ENCODE results near the gene PDZRN3.

PDZRN3 gene

DNA sequence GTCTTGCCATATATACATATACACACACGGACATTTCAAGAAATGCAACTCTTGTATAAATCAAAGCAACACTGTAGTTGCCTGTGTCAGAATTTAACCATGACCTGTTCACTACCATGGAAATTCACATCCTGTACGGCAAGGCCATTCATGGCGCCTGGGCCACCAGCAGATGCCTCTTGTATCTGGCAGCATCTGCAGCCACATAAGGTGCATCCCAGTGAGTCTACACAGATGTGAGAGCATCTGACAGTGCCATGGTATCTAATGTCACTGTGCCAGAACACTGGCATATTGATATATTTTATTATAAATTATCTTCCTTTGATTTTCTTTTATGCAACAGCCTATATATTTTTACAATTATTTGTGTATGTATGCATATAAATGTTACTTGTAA is 25.1 kb downstream of the PDZRN3 start:
- no peak overlapping the region for H3K9ac ChIP-seq (ENCODE audit: low read depth in 1 of 2, low read length in 2 of 2)
- no peaks in the 10 kb centered on the region for H3K27me3 ChIP-seq (ENCODE audit: control insufficient read depth in 1 of 2, insufficient read depth in 2 of 2, low read length in 2 of 2)
- peaks cover 0 to 3% of the 10 kb centered on the region in 2 donors for H3K4me1 ChIP-seq (ENCODE audit: control insufficient read depth in 1 of 2, insufficient read depth in 2 of 2, low read length in 2 of 2)
- no peaks in the 10 kb centered on the region for H3K9me3 ChIP-seq (ENCODE audit: control insufficient read depth in 1 of 2, low read length in 2 of 2)
- H3K27ac ChIP-seq (ENCODE audit: low read depth, low read length), result no peak overlapping the region
- H3K36me3 ChIP-seq (ENCODE audit: control insufficient read depth in 1 of 2, insufficient read depth in 2 of 2, low read length in 2 of 2), result peaks cover 0 to 3% of the 10 kb centered on the region in 2 donors
- no peak overlapping the region for H3K4me3 ChIP-seq (ENCODE audit: low read depth in 1 of 2, low read length in 2 of 2)

GRCh38 chr3:73597476-73597875 is 27.3 kb downstream of the PDZRN3 start:
- no peaks in the 10 kb centered on the region for H3K9me3 ChIP-seq (ENCODE audit: control insufficient read depth in 1 of 2, low read length in 2 of 2)
- H3K27ac ChIP-seq (ENCODE audit: low read depth, low read length), result no peak overlapping the region
- H3K9ac ChIP-seq (ENCODE audit: low read depth in 1 of 2, low read length in 2 of 2), result no peak overlapping the region
- H3K4me3 ChIP-seq (ENCODE audit: low read depth in 1 of 2, low read length in 2 of 2), result no peak overlapping the region
- H3K36me3 ChIP-seq (ENCODE audit: control insufficient read depth in 1 of 2, insufficient read depth in 2 of 2, low read length in 2 of 2), result peaks cover 0 to 3% of the 10 kb centered on the region in 2 donors
- H3K27me3 ChIP-seq (ENCODE audit: control insufficient read depth in 1 of 2, insufficient read depth in 2 of 2, low read length in 2 of 2), result no peaks in the 10 kb centered on the region
- H3K4me1 ChIP-seq (ENCODE audit: control insufficient read depth in 1 of 2, insufficient read depth in 2 of 2, low read length in 2 of 2), result peaks cover 4% of the 10 kb centered on the region in 2 donors

DNA sequence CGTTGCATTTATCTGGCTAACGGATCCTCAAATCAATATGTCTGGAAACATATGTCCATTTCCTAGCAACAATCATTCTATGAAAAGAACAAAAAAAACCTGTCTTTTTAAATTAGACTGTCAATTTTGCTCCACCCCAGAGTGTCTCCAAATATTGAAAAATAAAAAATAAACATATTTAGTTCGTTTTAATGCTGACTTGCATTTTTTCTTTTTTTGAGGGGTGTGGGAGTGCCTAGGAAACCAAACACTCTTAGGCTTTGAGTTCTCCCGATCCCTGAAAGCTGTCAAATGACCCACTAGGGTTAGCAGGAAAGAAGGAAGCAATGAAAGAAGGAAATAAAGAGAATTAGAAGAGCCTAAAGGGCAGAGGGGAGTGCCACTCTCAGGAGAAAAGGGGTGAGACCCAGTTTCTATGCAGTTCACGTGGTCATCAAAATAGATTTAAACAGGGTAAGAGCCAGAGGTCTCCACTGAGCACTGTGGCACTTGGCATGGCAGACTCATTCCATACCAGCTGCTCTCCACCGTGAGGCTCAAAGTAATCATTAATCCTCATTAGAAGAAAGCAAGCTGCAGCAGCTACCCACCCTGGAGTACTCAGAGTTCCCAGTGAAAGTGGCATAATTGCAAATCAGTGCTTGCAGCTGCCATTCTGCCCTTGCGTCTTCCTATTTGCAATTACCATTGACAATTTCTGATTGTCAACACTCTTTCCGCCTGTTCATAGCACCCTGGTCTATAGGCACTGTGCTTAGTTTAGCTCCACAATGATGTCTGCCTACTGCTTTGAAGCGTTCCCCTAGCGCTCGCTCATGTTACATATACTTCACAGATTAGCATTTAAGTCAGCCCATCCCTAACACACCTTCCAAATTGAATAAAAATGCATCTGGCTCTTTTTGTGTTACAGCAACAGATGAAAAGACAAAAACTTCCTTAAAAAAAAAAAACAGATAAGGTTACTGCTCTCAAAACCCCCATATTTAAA is 32.3 kb downstream of the PDZRN3 start:
- no peaks in the 10 kb centered on the region for H3K27me3 ChIP-seq (ENCODE audit: control insufficient read depth in 1 of 2, insufficient read depth in 2 of 2, low read length in 2 of 2)
- no peaks in the 10 kb centered on the region for H3K9me3 ChIP-seq (ENCODE audit: control insufficient read depth in 1 of 2, low read length in 2 of 2)
- H3K4me1 ChIP-seq (ENCODE audit: control insufficient read depth in 1 of 2, insufficient read depth in 2 of 2, low read length in 2 of 2), result peaks cover 6 to 12% of the 10 kb centered on the region in 2 donors
- H3K4me3 ChIP-seq (ENCODE audit: low read depth in 1 of 2, low read length in 2 of 2), result no peak overlapping the region
- H3K9ac ChIP-seq (ENCODE audit: low read depth in 1 of 2, low read length in 2 of 2), result no peak overlapping the region
- no peak overlapping the region for H3K27ac ChIP-seq (ENCODE audit: low read depth, low read length)
- no peaks in the 10 kb centered on the region for H3K36me3 ChIP-seq (ENCODE audit: control insufficient read depth in 1 of 2, insufficient read depth in 2 of 2, low read length in 2 of 2)

DNA sequence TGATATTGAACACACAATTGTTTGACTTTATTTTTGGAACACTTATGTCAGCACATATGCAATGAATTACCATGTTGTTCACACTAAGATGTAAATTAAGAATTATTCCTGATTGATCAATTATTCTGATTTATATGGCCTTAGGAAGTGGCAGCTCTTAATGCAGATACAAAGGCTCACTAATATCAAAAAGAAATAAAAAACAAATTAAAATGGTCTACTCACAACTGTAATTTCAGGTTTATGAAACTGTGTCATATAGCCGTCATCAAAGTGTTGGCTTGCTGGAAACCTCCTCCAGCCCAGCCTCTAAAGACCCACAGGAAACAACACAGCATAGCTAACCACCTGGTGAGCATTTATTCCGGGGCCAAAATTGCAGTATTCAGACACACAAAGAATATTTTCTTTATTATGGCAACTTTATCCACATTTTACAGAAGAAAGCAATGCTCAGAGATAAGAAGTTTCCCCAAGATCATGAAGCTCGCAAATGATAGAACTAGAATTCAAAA is 33.4 kb downstream of the PDZRN3 start:
- H3K9ac ChIP-seq (ENCODE audit: low read depth in 1 of 2, low read length in 2 of 2), result no peak overlapping the region
- no peak overlapping the region for H3K27ac ChIP-seq (ENCODE audit: low read depth, low read length)
- H3K4me3 ChIP-seq (ENCODE audit: low read depth in 1 of 2, low read length in 2 of 2), result no peak overlapping the region
- H3K27me3 ChIP-seq (ENCODE audit: control insufficient read depth in 1 of 2, insufficient read depth in 2 of 2, low read length in 2 of 2), result no peaks in the 10 kb centered on the region
- peaks cover 6 to 12% of the 10 kb centered on the region in 2 donors for H3K4me1 ChIP-seq (ENCODE audit: control insufficient read depth in 1 of 2, insufficient read depth in 2 of 2, low read length in 2 of 2)
- no peaks in the 10 kb centered on the region for H3K36me3 ChIP-seq (ENCODE audit: control insufficient read depth in 1 of 2, insufficient read depth in 2 of 2, low read length in 2 of 2)
- H3K9me3 ChIP-seq (ENCODE audit: control insufficient read depth in 1 of 2, low read length in 2 of 2), result no peaks in the 10 kb centered on the region

GRCh38 chr3:73586628-73587027 is 38.1 kb downstream of the PDZRN3 start:
- Histone ChIP-seq H3K4me1 (ENCODE audit: control insufficient read depth in 1 of 2, insufficient read depth in 2 of 2, low read length in 2 of 2) (peaks cover 0 to 2% of the 10 kb centered on the region in 2 donors), H3K27ac (ENCODE audit: low read depth, low read length) (no peak overlapping the region), H3K4me3 (ENCODE audit: low read depth in 1 of 2, low read length in 2 of 2) (no peak overlapping the region), H3K9ac (ENCODE audit: low read depth in 1 of 2, low read length in 2 of 2) (no peak overlapping the region), H3K27me3 (ENCODE audit: control insufficient read depth in 1 of 2, insufficient read depth in 2 of 2, low read length in 2 of 2) (no peaks in the 10 kb centered on the region), H3K36me3 (ENCODE audit: control insufficient read depth in 1 of 2, insufficient read depth in 2 of 2, low read length in 2 of 2) (no peaks in the 10 kb centered on the region), H3K9me3 (ENCODE audit: control insufficient read depth in 1 of 2, low read length in 2 of 2) (no peaks in the 10 kb centered on the region)

DNA sequence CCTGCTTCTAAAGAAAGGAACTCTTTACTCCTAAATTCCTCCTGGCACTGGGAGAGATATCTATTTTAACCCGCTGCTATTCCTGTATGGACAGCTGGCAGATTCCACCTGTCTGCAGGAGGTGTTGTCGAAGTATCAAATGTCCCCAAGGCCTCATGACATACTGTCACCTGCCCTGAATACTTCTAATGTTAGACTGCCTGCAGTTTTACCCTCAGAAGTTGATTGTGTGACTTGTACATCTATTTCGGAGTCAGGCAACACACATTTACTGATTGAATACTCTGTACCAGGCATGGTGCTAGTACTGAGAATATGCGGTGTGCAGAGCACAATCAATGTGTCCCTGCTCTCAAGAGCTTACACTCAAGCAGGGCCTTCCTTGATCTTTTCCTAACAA is 38.6 kb downstream of the PDZRN3 start:
- Histone ChIP-seq H3K4me1 (ENCODE audit: control insufficient read depth in 1 of 2, insufficient read depth in 2 of 2, low read length in 2 of 2) (no peaks in the 10 kb centered on the region), H3K9ac (ENCODE audit: low read depth in 1 of 2, low read length in 2 of 2) (no peak overlapping the region), H3K9me3 (ENCODE audit: control insufficient read depth in 1 of 2, low read length in 2 of 2) (no peaks in the 10 kb centered on the region), H3K27ac (ENCODE audit: low read depth, low read length) (no peak overlapping the region), H3K27me3 (ENCODE audit: control insufficient read depth in 1 of 2, insufficient read depth in 2 of 2, low read length in 2 of 2) (no peaks in the 10 kb centered on the region), H3K36me3 (ENCODE audit: control insufficient read depth in 1 of 2, insufficient read depth in 2 of 2, low read length in 2 of 2) (no peaks in the 10 kb centered on the region), H3K4me3 (ENCODE audit: low read depth in 1 of 2, low read length in 2 of 2) (no peak overlapping the region)

GRCh38 chr3:73584873-73585272 is 39.9 kb downstream of the PDZRN3 start:
- Histone ChIP-seq H3K9ac (ENCODE audit: low read depth in 1 of 2, low read length in 2 of 2) (no peak overlapping the region), H3K4me1 (ENCODE audit: control insufficient read depth in 1 of 2, insufficient read depth in 2 of 2, low read length in 2 of 2) (no peaks in the 10 kb centered on the region), H3K27ac (ENCODE audit: low read depth, low read length) (no peak overlapping the region), H3K36me3 (ENCODE audit: control insufficient read depth in 1 of 2, insufficient read depth in 2 of 2, low read length in 2 of 2) (no peaks in the 10 kb centered on the region), H3K4me3 (ENCODE audit: low read depth in 1 of 2, low read length in 2 of 2) (no peak overlapping the region), H3K27me3 (ENCODE audit: control insufficient read depth in 1 of 2, insufficient read depth in 2 of 2, low read length in 2 of 2) (no peaks in the 10 kb centered on the region), H3K9me3 (ENCODE audit: control insufficient read depth in 1 of 2, low read length in 2 of 2) (no peaks in the 10 kb centered on the region)

GRCh38 chr3:73582535-73582934 is 42.2 kb downstream of the PDZRN3 start:
- no peak overlapping the region for H3K9ac ChIP-seq (ENCODE audit: low read depth in 1 of 2, low read length in 2 of 2)
- no peaks in the 10 kb centered on the region for H3K36me3 ChIP-seq (ENCODE audit: control insufficient read depth in 1 of 2, insufficient read depth in 2 of 2, low read length in 2 of 2)
- H3K27ac ChIP-seq (ENCODE audit: low read depth, low read length), result no peak overlapping the region
- H3K27me3 ChIP-seq (ENCODE audit: control insufficient read depth in 1 of 2, insufficient read depth in 2 of 2, low read length in 2 of 2), result no peaks in the 10 kb centered on the region
- no peaks in the 10 kb centered on the region for H3K9me3 ChIP-seq (ENCODE audit: control insufficient read depth in 1 of 2, low read length in 2 of 2)
- peaks cover 0 to 4% of the 10 kb centered on the region in 2 donors for H3K4me1 ChIP-seq (ENCODE audit: control insufficient read depth in 1 of 2, insufficient read depth in 2 of 2, low read length in 2 of 2)
- no peak overlapping the region for H3K4me3 ChIP-seq (ENCODE audit: low read depth in 1 of 2, low read length in 2 of 2)

- H3K4me3 ChIP-seq (ENCODE audit: low read depth in 1 of 2, low read length in 2 of 2), result no peak overlapping the region
- peaks cover 0 to 9% of the 10 kb centered on the region in 2 donors for H3K4me1 ChIP-seq (ENCODE audit: control insufficient read depth in 1 of 2, insufficient read depth in 2 of 2, low read length in 2 of 2)
- no peaks in the 10 kb centered on the region for H3K36me3 ChIP-seq (ENCODE audit: control insufficient read depth in 1 of 2, insufficient read depth in 2 of 2, low read length in 2 of 2)
- no peak overlapping the region for H3K9ac ChIP-seq (ENCODE audit: low read depth in 1 of 2, low read length in 2 of 2)
- no peaks in the 10 kb centered on the region for H3K27me3 ChIP-seq (ENCODE audit: control insufficient read depth in 1 of 2, insufficient read depth in 2 of 2, low read length in 2 of 2)
- H3K9me3 ChIP-seq (ENCODE audit: control insufficient read depth in 1 of 2, low read length in 2 of 2), result no peaks in the 10 kb centered on the region
- H3K27ac ChIP-seq (ENCODE audit: low read depth, low read length), result no peak overlapping the region
These were observed 43.5 kb downstream of the PDZRN3 start for GRCh38 chr3:73581134-73581846.

GRCh38 chr3:73580343-73580742 is 44.4 kb downstream of the PDZRN3 start:
- no peaks in the 10 kb centered on the region for H3K9me3 ChIP-seq (ENCODE audit: control insufficient read depth in 1 of 2, low read length in 2 of 2)
- H3K36me3 ChIP-seq (ENCODE audit: control insufficient read depth in 1 of 2, insufficient read depth in 2 of 2, low read length in 2 of 2), result no peaks in the 10 kb centered on the region
- no peaks in the 10 kb centered on the region for H3K27me3 ChIP-seq (ENCODE audit: control insufficient read depth in 1 of 2, insufficient read depth in 2 of 2, low read length in 2 of 2)
- no peak overlapping the region for H3K27ac ChIP-seq (ENCODE audit: low read depth, low read length)
- H3K9ac ChIP-seq (ENCODE audit: low read depth in 1 of 2, low read length in 2 of 2), result no peak overlapping the region
- no peak overlapping the region for H3K4me3 ChIP-seq (ENCODE audit: low read depth in 1 of 2, low read length in 2 of 2)
- H3K4me1 ChIP-seq (ENCODE audit: control insufficient read depth in 1 of 2, insufficient read depth in 2 of 2, low read length in 2 of 2), result peaks cover 0 to 9% of the 10 kb centered on the region in 2 donors

All from duodenal mucosa (tissue), 2 donors.